HCT116 (cell line): ENCODE measurements around the gene ALDH16A1. TPM values are rescaled to one million over a fixed set of nuclear protein-coding genes. Genes with fewer than 3 reads are reported as not detected.

Experiments used
- microRNA counts: library from miRNA; unstranded; fragments of <30 nt; microRNA quantifications from one replicate; lab custom pipeline; 2015
- microRNA-seq: library from miRNA; unstranded; fragments of <30 nt; microRNA quantifications from one replicate; pipeline ENCODE4, GENCODE V29; 2016; ENCODE audit warnings: borderline number of aligned reads
- total RNA-seq: library from RNA; stranded (reverse); gene quantifications from one replicate; pipeline ENCODE4 v1.2.1, GENCODE V29; 2021; ENCODE audit not compliant: unreplicated experiment

ALDH16A1 gene
- total RNA-seq, 1 experiment from 2014 or later = 22.8 TPM

MicroRNA genes within 50 kb of the gene (microRNA counts, 767-probe panel; counts per million panel counts)
- microRNA hsa-miR-150-5p (lab: Ali Mortazavi, UCI) = not detected

Small RNAs within 50 kb of the gene (microRNA-seq; reads per million reads assigned to microRNA genes)
- gene MIR150 = 1.2 reads per million

Other genes starting within 250 kb of the ALDH16A1 start
- 5.0 TPM for gene SLC6A16, start 128.0 kb upstream of the ALDH16A1 start, total RNA-seq
- 0.76 TPM for gene CD37, start 117.8 kb upstream of the ALDH16A1 start, total RNA-seq
- 31.9 TPM for gene TEAD2, start 90.8 kb upstream of the ALDH16A1 start, total RNA-seq
- gene DKKL1, start 89.3 kb upstream of the ALDH16A1 start, total RNA-seq = 1.0 TPM
- gene KASH5, start 65.0 kb upstream of the ALDH16A1 start, total RNA-seq = not detected
- 9.5 TPM for gene PTH2, start 29.8 kb upstream of the ALDH16A1 start, total RNA-seq
- 2.6 TPM for gene GFY, start 27.8 kb upstream of the ALDH16A1 start, total RNA-seq
- gene SLC17A7, start 11.7 kb upstream of the ALDH16A1 start, total RNA-seq = 1.8 TPM
- 152 TPM for gene PIH1D1, start 1.4 kb upstream of the ALDH16A1 start, total RNA-seq
- 3.8 TPM for gene FLT3LG, start 21.0 kb downstream of the ALDH16A1 start, total RNA-seq
- gene RPL13A, start 34.4 kb downstream of the ALDH16A1 start, total RNA-seq = 3,719 TPM
- 2,353 TPM for gene RPS11, start 43.2 kb downstream of the ALDH16A1 start, total RNA-seq
- 1.8 TPM for gene FCGRT, start 59.4 kb downstream of the ALDH16A1 start, total RNA-seq
- gene RCN3, start 74.8 kb downstream of the ALDH16A1 start, total RNA-seq = 0.39 TPM
- 133 TPM for gene NOSIP, start 127.3 kb downstream of the ALDH16A1 start, total RNA-seq
- gene PRRG2, start 128.1 kb downstream of the ALDH16A1 start, total RNA-seq = 6.2 TPM
- 26.9 TPM for gene PRR12, start 138.0 kb downstream of the ALDH16A1 start, total RNA-seq
- gene RRAS, start 186.9 kb downstream of the ALDH16A1 start, total RNA-seq = 55.9 TPM
- 96.8 TPM for gene SCAF1, start 189.0 kb downstream of the ALDH16A1 start, total RNA-seq
- 129 TPM for gene IRF3, start 212.6 kb downstream of the ALDH16A1 start, total RNA-seq
- 93.9 TPM for gene BCL2L12, start 212.7 kb downstream of the ALDH16A1 start, total RNA-seq
- 428 TPM for gene PRMT1, start 224.0 kb downstream of the ALDH16A1 start, total RNA-seq
- gene ADM5, start 236.4 kb downstream of the ALDH16A1 start, total RNA-seq = 12.1 TPM
- 12.0 TPM for gene CPT1C, start 237.9 kb downstream of the ALDH16A1 start, total RNA-seq